ENCODE data around the gene IL22.

Gene IL22

DNA sequence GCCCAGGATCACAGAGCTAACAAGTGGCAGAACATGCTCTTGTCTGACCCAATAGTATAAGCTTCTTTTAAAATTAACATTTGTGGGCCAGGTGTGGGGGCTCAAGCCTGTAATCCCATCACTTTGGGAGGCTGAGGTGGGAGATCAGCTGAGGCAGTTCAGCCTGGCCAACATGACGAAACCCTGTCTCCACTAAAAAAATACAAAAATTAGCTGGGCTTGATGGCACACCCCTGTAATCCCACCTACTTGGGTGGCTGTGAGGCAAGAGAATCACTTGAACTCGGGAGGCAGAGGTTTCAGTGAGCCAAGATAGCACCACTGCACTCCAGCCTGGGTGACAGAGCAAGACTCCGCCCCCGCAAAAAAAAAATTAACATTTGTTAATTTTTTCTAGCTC is 33.0 kb upstream of the IL22 start:
- Histone ChIP-seq H2AFZ (ENCODE audit: low read length) (no peak overlapping the region), H2BK15ac (ENCODE audit: low read length) (no peak overlapping the region), H3K36me3 (replicated peaks in 1 of 2; ENCODE audit: control insufficient read depth in 2 of 2, insufficient read depth in 2 of 2, low read length in 2 of 2) (no peaks in the 10 kb centered on the region), H2AK5ac (ENCODE audit: low read depth, low read length) (no peak overlapping the region), H3K4me2 (ENCODE audit: insufficient read depth, low read length, poor library complexity, severe bottlenecking) (no peak overlapping the region), H3K4me1 (ENCODE audit: control insufficient read depth in 2 of 2, insufficient read depth in 1 of 2, low read depth in 1 of 2, low read length in 2 of 2) (no peaks in the 10 kb centered on the region), H2BK12ac (ENCODE audit: low read length) (no peak overlapping the region), H3K4me3 (ENCODE audit: low read length in 2 of 2) (no peak overlapping the region), H3K4ac (ENCODE audit: low read length) (no peak overlapping the region), H3K79me1 (ENCODE audit: low read depth, low read length) (no peaks in the 10 kb centered on the region), H3K27me3 (ENCODE audit: control insufficient read depth in 3 of 3, insufficient read depth in 3 of 3, low read depth in 1 of 3, low read length in 3 of 3) (no peaks in the 10 kb centered on the region), H3K9me3 (replicated peaks in 1 of 2; ENCODE audit: control insufficient read depth in 2 of 2, insufficient read depth in 1 of 2, low read depth in 1 of 2, low read length in 2 of 2) (no peaks in the 10 kb centered on the region), H2BK5ac (ENCODE audit: low read length) (no peak overlapping the region), H2BK120ac (ENCODE audit: low read depth, low read length) (no peak overlapping the region), H4K8ac (ENCODE audit: low read depth, low read length) (no peak overlapping the region), H3K23ac (ENCODE audit: low read depth, low read length, poor library complexity) (no peak overlapping the region), H4K91ac (ENCODE audit: low read depth, low read length, poor library complexity) (no peak overlapping the region), H3K27ac (replicated peaks; ENCODE audit: low read length) (no peak overlapping the region), H3K9ac (ENCODE audit: low read depth, low read length, poor library complexity) (no peak overlapping the region), H3K18ac (ENCODE audit: low read length) (no peak overlapping the region), H3K14ac (ENCODE audit: low read length) (peak overlapping the region; percentile 21)
- WGBS, 2 donors (ENCODE audit: extremely low coverage in 2 of 2, insufficient read length in 2 of 2, insufficient replicate concordance in 1 of 2) = no CpG with 5 or more reads among the region's 4 CpGs
- DNase-seq (ENCODE audit: low spot score) = no peak

DNA sequence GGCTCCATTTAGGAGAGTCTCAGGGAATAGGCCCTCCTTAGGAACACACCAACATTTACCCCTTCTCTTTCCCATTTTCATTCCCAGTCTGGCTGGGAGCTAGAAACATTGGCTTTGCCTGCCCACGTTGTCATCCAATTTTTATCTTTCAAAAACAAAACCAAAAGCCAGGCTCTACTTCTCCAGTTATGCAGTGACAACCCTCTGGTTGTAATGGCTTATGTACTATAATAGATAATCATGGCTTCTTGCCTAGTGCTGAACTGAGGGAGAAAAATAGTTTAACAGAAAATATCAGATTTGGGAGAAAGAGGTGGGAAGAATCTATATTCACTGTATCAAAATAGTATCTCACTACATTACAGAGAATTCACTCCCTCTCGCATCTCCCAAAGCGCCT is 32.1 kb upstream of the IL22 start:
- Histone ChIP-seq H2BK120ac (ENCODE audit: low read depth, low read length) (no peak overlapping the region), H4K8ac (ENCODE audit: low read depth, low read length) (no peak overlapping the region), H3K9me3 (replicated peaks in 1 of 2; ENCODE audit: control insufficient read depth in 2 of 2, insufficient read depth in 1 of 2, low read depth in 1 of 2, low read length in 2 of 2) (no peaks in the 10 kb centered on the region), H3K4me1 (ENCODE audit: control insufficient read depth in 2 of 2, insufficient read depth in 1 of 2, low read depth in 1 of 2, low read length in 2 of 2) (no peaks in the 10 kb centered on the region), H3K4ac (ENCODE audit: low read length) (no peak overlapping the region), H2BK5ac (ENCODE audit: low read length) (no peak overlapping the region), H2AFZ (ENCODE audit: low read length) (no peak overlapping the region), H3K36me3 (replicated peaks in 1 of 2; ENCODE audit: control insufficient read depth in 2 of 2, insufficient read depth in 2 of 2, low read length in 2 of 2) (no peaks in the 10 kb centered on the region), H3K4me3 (ENCODE audit: low read length in 2 of 2) (no peak overlapping the region), H3K9ac (ENCODE audit: low read depth, low read length, poor library complexity) (no peak overlapping the region), H3K23ac (ENCODE audit: low read depth, low read length, poor library complexity) (no peak overlapping the region), H3K14ac (ENCODE audit: low read length) (no peak overlapping the region), H2BK15ac (ENCODE audit: low read length) (no peak overlapping the region), H3K27me3 (ENCODE audit: control insufficient read depth in 3 of 3, insufficient read depth in 3 of 3, low read depth in 1 of 3, low read length in 3 of 3) (no peaks in the 10 kb centered on the region), H2BK12ac (ENCODE audit: low read length) (no peak overlapping the region), H2AK5ac (ENCODE audit: low read depth, low read length) (no peak overlapping the region), H3K27ac (replicated peaks; ENCODE audit: low read length) (no peak overlapping the region), H4K91ac (ENCODE audit: low read depth, low read length, poor library complexity) (no peak overlapping the region), H3K4me2 (ENCODE audit: insufficient read depth, low read length, poor library complexity, severe bottlenecking) (no peak overlapping the region), H3K79me1 (ENCODE audit: low read depth, low read length) (no peaks in the 10 kb centered on the region), H3K18ac (ENCODE audit: low read length) (no peak overlapping the region)
- WGBS, 2 donors (ENCODE audit: extremely low coverage in 2 of 2, insufficient read length in 2 of 2, insufficient replicate concordance in 1 of 2) = no CpG with 5 or more reads among the region's 3 CpGs
- DNase-seq (ENCODE audit: low spot score) = no peak

DNA sequence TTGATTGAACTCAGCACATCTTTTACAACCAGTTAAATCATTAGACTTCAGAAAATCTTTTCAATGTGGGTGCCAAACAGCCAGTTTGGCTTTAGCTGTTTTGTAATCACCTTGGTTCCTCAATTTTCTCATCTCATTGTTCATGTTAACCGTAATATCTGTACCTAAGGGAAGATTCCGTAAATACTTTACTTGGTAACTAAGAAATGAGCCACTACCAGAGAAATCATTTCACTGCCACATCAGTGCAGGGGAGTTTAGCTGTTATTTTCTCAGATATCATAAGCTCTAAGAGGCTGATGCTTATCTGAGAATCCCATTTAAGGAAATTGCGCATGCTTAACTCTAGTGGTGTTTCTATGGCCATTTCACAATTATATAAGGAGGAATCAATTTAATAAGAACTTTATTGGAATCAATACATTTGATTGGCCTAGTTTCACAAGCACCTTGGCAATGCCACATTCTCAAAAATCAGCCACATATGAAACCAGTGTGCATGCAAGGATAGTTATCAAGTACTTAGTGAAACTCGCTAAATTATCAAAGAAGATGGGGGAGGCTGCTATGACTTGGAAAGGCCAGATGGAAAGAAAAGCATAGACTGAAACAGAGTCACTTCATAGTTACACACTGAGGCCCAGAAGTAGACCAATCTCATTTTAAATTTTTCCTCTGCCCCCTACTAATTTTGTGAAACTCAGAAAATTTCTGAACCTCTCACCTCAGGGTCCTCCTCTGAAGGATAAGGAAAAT is 28.1 kb upstream of the IL22 start:
- no peak overlapping the region for H2BK12ac ChIP-seq (ENCODE audit: low read length)
- no peak overlapping the region for H2BK5ac ChIP-seq (ENCODE audit: low read length)
- no peaks in the 10 kb centered on the region for H3K9me3 ChIP-seq (replicated peaks in 1 of 2; ENCODE audit: control insufficient read depth in 2 of 2, insufficient read depth in 1 of 2, low read depth in 1 of 2, low read length in 2 of 2)
- H3K4me1 ChIP-seq (ENCODE audit: control insufficient read depth in 2 of 2, insufficient read depth in 1 of 2, low read depth in 1 of 2, low read length in 2 of 2) = peaks cover 0 to 2% of the 10 kb centered on the region in 2 donors
- H3K18ac ChIP-seq (ENCODE audit: low read length) = no peak overlapping the region
- no peak overlapping the region for H2AFZ ChIP-seq (ENCODE audit: low read length)
- no peak overlapping the region for H3K14ac ChIP-seq (ENCODE audit: low read length)
- H3K27me3 ChIP-seq (ENCODE audit: control insufficient read depth in 3 of 3, insufficient read depth in 3 of 3, low read depth in 1 of 3, low read length in 3 of 3) = peaks cover 0 to 3% (median 0%) of the 10 kb centered on the region in 3 experiments
- no peak overlapping the region for H3K4me2 ChIP-seq (ENCODE audit: insufficient read depth, low read length, poor library complexity, severe bottlenecking)
- no peak overlapping the region for H2BK15ac ChIP-seq (ENCODE audit: low read length)
- no peak overlapping the region for H3K4ac ChIP-seq (ENCODE audit: low read length)
- DNase-seq (ENCODE audit: low spot score) = no peak
- H4K91ac ChIP-seq (ENCODE audit: low read depth, low read length, poor library complexity) = no peak overlapping the region
- no peaks in the 10 kb centered on the region for H3K79me1 ChIP-seq (ENCODE audit: low read depth, low read length)
- no peaks in the 10 kb centered on the region for H3K36me3 ChIP-seq (replicated peaks in 1 of 2; ENCODE audit: control insufficient read depth in 2 of 2, insufficient read depth in 2 of 2, low read length in 2 of 2)
- no peak overlapping the region for H2BK120ac ChIP-seq (ENCODE audit: low read depth, low read length)
- no peak overlapping the region for H3K9ac ChIP-seq (ENCODE audit: low read depth, low read length, poor library complexity)
- H4K8ac ChIP-seq (ENCODE audit: low read depth, low read length) = no peak overlapping the region
- H2AK5ac ChIP-seq (ENCODE audit: low read depth, low read length) = no peak overlapping the region
- no peak overlapping the region for H3K27ac ChIP-seq (replicated peaks; ENCODE audit: low read length)
- no peak overlapping the region for H3K4me3 ChIP-seq (ENCODE audit: low read length in 2 of 2)
- no peak overlapping the region for H3K23ac ChIP-seq (ENCODE audit: low read depth, low read length, poor library complexity)
- no CpG with 5 or more reads among the region's 4 CpGs for WGBS, 2 donors (ENCODE audit: extremely low coverage in 2 of 2, insufficient read length in 2 of 2, insufficient replicate concordance in 1 of 2)

DNA sequence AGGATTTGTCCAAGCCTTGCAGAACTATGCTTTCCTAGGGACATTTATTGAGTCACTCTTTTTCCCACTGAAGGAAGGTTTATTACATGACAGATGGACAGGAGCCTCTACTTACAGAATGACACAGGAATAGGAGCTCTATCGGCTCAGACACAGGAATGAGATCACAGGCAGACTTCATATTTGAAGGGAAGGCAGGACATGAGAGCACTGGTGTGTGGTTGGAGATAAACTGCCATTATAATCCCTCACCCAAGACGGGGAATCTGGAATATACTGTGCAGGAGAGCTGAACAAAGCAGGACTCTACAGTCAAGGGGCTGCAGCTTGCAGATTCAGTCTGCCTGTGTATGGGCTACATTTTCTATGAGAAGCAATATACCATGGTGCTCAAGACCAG is 26.8 kb upstream of the IL22 start:
- Histone ChIP-seq H3K4me3 (ENCODE audit: low read length in 2 of 2) (no peak overlapping the region), H2AK5ac (ENCODE audit: low read depth, low read length) (no peak overlapping the region), H2BK15ac (ENCODE audit: low read length) (no peak overlapping the region), H4K8ac (ENCODE audit: low read depth, low read length) (no peak overlapping the region), H3K27ac (replicated peaks; ENCODE audit: low read length) (no peak overlapping the region), H3K14ac (ENCODE audit: low read length) (no peak overlapping the region), H3K4me1 (ENCODE audit: control insufficient read depth in 2 of 2, insufficient read depth in 1 of 2, low read depth in 1 of 2, low read length in 2 of 2) (peaks cover 0 to 2% of the 10 kb centered on the region in 2 donors), H3K27me3 (ENCODE audit: control insufficient read depth in 3 of 3, insufficient read depth in 3 of 3, low read depth in 1 of 3, low read length in 3 of 3) (peaks cover 0 to 3% (median 0%) of the 10 kb centered on the region in 3 experiments), H3K79me1 (ENCODE audit: low read depth, low read length) (no peaks in the 10 kb centered on the region), H3K4ac (ENCODE audit: low read length) (no peak overlapping the region), H4K91ac (ENCODE audit: low read depth, low read length, poor library complexity) (no peak overlapping the region), H3K36me3 (replicated peaks in 1 of 2; ENCODE audit: control insufficient read depth in 2 of 2, insufficient read depth in 2 of 2, low read length in 2 of 2) (no peaks in the 10 kb centered on the region), H3K23ac (ENCODE audit: low read depth, low read length, poor library complexity) (no peak overlapping the region), H3K18ac (ENCODE audit: low read length) (no peak overlapping the region), H2BK120ac (ENCODE audit: low read depth, low read length) (no peak overlapping the region), H2BK5ac (ENCODE audit: low read length) (no peak overlapping the region), H2AFZ (ENCODE audit: low read length) (no peak overlapping the region), H3K4me2 (ENCODE audit: insufficient read depth, low read length, poor library complexity, severe bottlenecking) (no peak overlapping the region), H2BK12ac (ENCODE audit: low read length) (no peak overlapping the region), H3K9ac (ENCODE audit: low read depth, low read length, poor library complexity) (no peak overlapping the region), H3K9me3 (replicated peaks in 1 of 2; ENCODE audit: control insufficient read depth in 2 of 2, insufficient read depth in 1 of 2, low read depth in 1 of 2, low read length in 2 of 2) (no peaks in the 10 kb centered on the region)
- no peak for DNase-seq (ENCODE audit: low spot score)
- no CpG with 5 or more reads among the region's 2 CpGs for WGBS, 2 donors (ENCODE audit: extremely low coverage in 2 of 2, insufficient read length in 2 of 2, insufficient replicate concordance in 1 of 2)

Data from neuronal stem cell (in vitro differentiated cells).